Left renal cortex interstitium (tissue), 4 donors: ENCODE results near the gene ARHGAP23. TPM values are rescaled to one million over a fixed set of nuclear protein-coding genes. Genes with fewer than 3 reads are reported as not detected.
"Not testable (repeated sequence)": the region's sequence is repeated elsewhere in the genome, so short reads cannot be mapped to it uniquely, and the experiment has no call there.

Source experiments
- DNase-seq, 4 donors: peaks; one replicate each; pipeline ENCODE4 v3.0.0-alpha.2; 2013; ENCODE audit warnings: low read depth in 4 of 4, low spot score in 2 of 4, missing footprints in 1 of 4
- polyA plus RNA-seq, 4 donors: library from polyadenylated mRNA; unstranded; fragments of 120-200 nt; gene quantifications; one replicate each; pipeline ENCODE4 v1.2.1, GENCODE V29; 2013; ENCODE audit not compliant: insufficient read length in 4 of 4

Gene ARHGAP23
- polyA plus RNA-seq, 4 donors = 54.4 to 70.4 (median 63.1) TPM

DNA sequence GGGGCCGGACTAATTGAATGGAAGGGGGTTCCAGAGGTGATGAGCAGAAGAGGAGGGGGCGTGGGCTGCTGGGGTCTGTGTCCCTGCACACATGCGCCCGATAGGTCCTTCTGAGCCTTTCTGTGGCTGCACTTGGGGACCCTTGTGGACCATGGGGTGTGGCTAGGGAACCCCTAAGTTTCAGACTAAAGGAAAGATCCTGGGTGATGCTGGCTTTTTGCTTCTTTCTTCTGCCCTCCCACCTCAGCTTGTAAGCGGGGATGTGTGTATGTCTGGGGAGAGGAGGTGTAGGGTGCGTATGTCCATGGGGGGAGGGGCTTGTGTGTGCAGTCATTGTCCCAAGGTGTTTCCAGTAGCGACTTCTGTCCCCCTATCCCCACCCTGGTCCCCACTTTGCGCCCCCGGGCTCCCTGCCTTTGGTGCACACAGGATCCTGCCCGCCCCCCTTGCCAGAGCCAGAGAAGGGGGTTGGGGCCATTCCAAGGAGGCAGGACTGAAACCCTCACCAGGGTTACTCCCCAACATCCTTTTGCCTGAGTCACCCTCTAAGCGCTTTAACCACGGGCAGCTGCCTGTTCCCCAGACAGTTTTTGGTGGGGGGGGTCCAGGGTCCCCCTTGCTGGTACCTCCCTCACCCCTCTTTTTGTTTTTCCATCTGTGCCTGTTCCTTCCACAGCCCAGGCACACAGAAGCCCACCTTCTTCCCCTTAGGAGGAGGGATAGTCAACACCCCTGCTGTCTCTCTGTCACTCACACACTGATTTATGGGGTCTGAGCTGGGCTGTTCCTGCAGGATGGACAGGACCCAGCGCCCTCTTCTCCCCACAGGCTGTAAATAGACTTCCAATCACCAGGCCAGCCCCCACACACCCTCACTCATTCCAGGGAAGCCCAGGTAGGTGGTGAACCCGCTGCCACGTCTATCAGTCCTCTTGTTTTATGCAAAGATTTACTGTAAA lies 83.2 kb downstream of the ARHGAP23 start:
- no peak for DNase-seq

DNA sequence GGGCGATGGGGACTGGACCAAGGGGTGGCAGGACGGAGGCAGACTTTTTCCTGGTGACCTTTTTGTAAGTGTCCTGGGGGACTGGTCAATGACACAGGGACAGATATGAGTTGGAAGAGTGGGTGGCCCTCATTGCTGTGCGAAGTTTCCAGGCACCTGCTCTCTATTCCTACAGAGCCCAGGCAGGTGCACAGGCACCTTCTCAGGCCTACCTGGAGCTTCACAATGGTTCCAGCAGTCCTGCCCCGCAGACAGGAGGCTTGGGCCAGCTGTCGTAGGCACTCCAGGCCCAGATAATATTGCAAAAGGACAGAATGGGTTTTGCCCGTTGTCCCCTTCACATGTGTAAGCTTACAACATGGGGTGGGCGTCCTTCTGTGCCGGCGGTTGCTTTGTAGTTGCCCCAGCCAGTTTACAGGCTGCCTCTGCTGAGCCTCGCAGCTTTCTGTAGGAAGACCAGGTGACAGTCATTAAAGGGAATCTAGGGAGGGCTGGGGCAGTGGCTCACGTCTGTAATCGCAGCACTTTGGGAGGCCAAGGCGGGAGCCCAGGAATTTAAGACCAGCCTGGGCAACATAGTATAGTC lies 84.3 kb downstream of the ARHGAP23 start:
- DNase-seq = no peak

DNA sequence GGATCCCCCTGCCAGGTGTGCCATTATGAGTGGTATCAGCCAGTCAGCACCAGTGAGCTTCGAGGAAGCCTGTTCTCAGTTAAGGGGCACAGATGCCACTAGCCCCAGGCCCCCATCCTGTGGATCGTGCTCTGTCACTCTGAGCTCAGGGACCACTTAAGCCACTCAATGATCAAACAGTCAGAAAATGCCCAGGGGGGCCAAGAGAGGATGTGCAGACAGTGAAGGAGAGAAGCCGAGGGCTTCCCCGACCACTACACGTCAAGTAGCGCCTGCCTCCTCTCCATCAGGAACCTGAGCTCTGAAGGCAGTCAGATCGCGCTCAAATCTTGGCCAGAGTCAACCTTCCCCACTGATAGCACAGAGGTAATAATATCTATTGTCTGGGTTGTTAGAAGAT lies 98.3 kb downstream of the ARHGAP23 start:
- DNase-seq = not testable (repeated sequence)

DNA sequence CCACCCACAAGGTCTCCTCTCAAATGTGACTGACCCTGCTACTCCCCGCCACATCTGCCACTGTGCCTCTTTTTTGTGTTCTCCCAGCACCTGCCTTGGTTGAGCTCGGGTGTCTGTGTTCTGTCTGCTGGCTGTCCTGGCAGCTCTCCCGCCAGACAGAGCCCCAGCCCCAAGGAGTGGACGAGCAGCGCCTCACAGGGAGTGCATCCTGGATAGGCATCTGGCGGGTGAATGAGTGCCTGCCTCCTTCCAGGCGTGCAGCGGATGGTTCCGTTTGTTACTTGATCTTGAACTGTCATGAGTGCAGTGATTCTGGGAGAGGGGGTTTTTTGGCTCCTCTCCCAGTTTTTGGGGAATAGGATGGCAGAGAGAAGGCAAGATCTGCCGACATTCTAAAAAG lies 99.9 kb downstream of the ARHGAP23 start:
- not testable (repeated sequence) for DNase-seq

DNA sequence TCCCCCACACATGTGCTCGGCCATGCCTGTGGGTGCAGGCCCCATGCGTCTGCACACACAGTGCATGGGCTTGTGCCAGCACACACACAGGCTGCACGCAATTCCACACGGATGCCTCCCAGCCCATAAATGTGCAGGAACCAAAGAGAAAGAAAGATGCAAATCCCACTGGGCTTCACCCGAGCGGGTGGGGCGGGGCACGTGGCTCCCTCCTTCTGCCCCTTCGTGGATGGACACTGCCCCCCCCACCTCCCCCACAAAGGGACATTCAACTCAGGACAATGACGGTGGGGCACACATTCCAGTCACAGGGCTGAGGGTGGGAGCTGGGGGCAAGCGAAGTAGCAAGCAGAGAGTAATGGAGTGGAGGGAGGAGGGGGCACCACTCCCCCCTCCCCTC lies 102.6 kb downstream of the ARHGAP23 start:
- not testable (repeated sequence) for DNase-seq

DNA sequence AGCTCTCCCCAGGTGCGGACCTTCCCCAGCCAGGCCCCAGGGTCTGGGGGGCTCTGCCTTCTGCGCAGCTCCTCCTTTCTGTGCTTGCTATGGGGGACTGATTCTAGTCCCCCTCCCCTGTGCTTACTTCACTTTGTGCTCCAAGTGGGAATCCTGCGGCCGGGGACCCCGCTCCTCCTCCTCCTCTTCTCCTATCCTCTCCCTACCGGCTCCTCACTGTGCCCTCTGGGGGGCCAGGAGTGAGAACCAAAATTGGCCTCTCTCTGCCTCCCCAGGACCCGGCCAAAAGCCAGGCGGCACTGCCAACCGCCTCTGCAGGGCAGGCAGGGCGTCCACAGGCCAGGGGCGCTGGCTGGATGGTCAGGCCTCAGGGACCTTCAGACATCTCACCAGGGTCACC lies 103.5 kb downstream of the ARHGAP23 start:
- DNase-seq = not testable (repeated sequence)

DNA sequence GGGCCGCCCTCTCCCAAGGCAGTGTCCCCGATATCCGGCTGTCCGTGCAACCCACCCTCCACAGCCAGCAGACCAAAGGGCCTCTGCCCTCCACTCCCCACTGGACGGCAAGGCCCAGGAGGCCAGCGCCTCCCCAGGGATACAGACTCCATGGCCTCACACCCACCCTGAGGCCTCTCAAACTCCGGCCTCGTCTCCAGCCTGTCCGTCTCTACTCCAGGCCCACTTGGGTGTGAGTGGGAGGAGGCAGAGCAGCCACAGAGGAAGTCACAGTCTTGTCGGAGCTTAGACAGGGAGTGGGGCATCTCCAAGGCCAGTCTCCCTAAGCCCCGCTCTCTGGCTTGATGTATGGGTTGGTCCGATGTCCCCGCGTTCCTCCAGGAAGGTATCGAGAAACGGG lies 104.2 kb downstream of the ARHGAP23 start:
- no peak for DNase-seq

DNA sequence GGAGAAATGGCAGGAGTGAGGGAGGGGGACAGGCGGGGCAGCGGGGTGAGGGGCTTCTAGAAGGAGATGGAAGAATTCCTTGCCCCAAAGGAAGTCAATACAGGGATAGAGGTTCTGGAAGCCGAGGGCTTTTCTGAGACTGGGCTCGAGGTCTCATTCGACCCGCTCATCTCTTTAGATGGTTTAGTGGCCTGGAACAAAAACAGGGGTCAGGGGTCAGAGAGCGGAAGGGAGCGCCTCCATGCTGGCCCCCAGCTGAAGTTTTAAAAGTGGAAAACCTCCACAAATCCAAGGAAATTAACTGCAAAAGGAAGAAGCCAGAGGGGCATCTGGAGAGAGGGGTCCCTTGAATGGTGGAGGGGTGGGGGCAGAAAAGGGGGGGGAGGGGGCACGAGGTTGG lies 105.0 kb downstream of the ARHGAP23 start:
- no peak for DNase-seq

DNA sequence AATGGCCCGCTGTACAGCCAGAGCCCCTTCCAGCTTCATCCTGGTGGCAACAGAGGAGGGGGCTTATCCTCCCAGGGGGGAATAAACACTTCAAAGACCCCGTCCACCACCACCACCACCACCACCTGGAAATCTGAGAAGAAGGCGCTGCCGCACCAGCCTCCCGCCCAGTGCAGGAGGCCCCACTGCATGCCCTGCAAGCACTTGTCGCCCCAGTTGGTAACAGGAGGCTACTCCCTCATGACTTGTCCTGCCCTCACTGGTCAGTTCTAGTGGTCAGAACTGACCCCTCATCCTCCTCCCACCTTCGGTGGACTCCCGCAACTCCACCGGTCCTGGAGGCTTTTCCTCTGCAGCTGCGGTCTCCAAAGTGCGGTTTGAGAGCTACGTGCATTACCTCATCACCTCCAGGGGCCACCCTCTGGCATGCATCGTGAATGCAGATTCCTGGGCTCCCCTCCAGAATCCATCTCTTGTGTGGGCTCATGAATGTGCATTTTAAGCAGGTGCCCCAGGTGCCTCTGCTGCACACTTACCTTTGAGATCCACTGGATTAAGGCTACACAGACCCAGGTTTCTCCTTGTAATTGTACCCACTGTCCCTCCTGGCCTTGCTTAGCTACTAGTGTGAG lies 105.7 kb downstream of the ARHGAP23 start:
- no peak for DNase-seq

DNA sequence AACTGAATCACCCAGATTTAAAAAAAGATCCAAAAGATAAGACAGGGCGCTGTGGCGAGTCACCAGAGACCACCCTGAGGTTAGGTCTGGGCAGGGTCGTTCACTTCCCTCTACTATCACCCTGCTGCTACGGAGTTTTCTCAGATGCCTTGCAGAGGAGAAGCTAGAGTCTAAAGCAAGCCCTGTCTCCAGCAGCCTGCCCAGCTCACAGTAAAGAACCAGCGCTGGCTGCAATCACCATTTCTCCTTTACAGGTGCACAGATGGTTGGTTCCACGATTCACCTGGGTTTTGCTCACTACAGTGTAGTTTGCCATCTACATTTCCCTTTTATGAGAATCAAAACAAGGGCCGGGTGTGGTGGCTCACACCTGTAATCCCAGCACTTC lies 106.2 kb downstream of the ARHGAP23 start:
- DNase-seq = no peak

DNA sequence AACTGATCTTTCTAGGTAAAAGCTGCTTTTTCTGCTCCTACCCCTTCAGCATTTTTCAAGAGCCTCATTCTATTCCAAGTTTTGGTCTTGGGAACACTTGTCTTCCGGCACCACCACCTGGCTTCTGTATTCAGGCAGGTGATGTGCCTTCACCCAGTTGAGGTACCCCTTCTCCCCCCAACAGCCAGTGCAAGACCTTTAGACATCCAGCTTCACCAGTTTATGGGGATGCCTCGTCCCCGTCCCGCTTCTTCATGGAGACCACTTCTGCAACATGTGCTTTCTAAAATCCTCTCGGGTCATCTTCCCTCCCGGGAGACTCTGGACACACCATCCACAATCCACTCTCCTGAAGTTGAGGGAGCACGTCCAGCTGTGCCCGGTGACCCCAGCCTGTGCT lies 107.6 kb downstream of the ARHGAP23 start:
- no peak for DNase-seq

DNA sequence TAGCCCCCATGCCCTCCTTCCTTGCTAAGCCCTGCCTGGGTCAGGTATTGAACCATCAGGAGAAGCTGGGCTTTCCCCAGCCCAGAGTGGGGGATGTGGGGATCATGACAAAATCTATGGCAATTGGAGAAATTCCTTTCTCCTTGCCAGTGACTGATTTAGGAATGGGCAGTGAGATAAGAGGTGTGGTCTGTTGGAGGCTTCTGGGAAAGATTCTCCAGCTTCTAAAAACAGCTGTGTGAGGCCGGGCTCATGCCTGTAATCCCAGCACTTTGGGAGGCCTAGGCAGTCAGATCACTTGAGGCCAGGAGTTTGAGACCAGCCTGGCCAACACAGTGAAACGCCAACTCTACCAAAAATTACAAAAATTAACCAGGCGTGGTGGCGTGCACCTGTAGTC lies 108.4 kb downstream of the ARHGAP23 start:
- DNase-seq = no peak

DNA sequence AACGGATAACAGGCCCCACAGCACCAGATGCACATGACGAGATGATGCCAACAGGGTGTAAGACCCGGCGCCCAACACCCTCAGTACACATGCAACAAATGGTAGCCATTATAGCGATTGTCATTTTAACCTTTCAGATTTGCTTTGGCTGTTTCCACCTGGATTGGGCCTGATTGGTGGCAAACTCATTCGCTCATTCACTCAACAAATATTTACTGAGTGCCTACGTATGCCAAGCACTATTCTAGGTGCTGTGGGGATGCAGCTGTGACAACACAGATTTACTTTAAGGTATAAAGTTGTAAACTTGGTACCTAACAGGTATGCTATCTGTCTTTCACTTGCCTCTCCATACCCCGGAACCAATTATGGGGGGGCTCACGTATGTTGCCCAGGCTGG lies 110.6 kb downstream of the ARHGAP23 start:
- no peak for DNase-seq

DNA sequence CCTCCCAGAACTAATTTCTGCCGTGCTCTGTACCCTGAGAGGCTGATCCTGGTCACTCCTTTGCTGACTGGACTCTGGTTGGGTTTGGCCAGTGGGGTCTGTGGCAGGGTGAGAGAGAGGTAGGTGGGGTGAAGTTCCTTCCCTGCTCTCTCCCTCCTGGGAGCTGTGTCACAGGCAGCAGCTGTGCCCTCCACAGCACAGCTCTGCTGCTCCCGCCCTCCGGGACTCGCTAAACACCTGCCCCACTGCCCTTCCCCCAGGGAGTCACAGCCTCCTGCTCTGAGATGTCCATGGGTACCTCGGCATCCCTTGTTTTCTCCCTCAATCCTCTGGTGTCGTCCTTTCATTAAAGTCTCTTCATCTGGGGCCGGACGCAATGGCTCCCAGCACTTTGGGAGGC lies 111.1 kb downstream of the ARHGAP23 start:
- no peak for DNase-seq

DNA sequence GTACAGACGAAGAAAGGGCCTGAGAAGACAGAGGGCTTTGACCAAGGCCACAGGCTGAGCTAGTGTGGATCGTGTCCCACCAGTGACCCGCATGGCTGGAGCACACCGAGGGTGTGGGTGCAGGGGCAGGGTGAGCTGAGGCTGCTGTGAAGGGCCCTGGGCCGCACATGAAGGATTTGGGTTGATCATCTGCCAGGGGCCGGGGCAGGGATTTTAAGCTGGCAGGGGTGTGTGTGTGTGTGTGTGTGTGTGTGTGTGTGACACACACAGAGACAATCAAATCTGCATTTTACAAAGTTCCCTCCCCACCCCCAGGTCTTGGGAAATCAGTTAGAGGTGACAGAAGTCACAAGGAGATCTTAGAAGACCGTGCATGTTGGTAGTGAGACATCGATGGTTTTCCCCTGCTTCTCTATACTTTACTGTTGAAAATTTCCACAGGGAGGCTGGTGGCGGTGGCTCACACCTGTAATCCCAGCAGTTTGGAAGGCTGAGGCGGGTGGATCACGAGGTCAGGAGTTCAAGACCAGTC lies 112.3 kb downstream of the ARHGAP23 start:
- DNase-seq = no peak

DNA sequence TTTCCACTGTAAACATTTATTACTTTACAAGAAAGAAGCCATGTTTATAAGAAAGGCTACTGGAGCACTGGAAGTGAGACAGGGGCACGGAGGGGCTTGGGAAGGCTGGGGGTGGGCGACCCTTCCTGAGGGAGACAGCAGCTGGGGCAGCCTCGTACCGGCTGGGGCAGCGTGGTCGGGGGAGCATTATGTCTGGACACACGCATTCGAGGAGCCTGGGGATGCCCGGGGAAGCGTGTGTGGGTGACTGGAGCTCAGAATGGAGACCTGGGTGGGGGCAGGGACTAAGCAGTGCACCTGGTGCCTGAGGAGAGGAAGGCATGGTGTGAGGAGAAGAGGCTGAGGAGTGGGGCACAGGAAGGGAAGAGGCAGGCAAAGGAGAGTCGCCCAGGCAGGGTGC lies 113.0 kb downstream of the ARHGAP23 start:
- DNase-seq = no peak

DNA sequence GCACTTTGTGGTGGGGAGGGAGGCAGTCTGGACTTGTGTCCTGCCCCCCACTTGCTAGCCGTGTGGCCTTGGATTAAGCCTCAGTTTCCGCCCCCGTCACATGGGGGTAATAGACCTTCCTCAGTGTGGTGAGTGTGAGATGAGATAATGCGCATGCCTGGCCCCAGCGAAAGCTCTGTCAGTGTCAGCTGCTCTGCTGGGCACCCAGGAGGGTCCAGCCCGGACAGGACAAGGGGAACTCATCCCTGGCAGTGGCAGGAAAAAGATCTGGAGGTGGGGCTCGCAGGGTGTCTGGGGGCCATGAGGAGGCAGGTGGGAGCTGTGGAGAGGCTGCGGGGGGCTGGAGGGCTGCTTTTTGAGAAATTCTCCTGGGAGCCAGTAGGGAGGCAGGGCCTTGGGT lies 114.0 kb downstream of the ARHGAP23 start:
- DNase-seq = no peak

DNA sequence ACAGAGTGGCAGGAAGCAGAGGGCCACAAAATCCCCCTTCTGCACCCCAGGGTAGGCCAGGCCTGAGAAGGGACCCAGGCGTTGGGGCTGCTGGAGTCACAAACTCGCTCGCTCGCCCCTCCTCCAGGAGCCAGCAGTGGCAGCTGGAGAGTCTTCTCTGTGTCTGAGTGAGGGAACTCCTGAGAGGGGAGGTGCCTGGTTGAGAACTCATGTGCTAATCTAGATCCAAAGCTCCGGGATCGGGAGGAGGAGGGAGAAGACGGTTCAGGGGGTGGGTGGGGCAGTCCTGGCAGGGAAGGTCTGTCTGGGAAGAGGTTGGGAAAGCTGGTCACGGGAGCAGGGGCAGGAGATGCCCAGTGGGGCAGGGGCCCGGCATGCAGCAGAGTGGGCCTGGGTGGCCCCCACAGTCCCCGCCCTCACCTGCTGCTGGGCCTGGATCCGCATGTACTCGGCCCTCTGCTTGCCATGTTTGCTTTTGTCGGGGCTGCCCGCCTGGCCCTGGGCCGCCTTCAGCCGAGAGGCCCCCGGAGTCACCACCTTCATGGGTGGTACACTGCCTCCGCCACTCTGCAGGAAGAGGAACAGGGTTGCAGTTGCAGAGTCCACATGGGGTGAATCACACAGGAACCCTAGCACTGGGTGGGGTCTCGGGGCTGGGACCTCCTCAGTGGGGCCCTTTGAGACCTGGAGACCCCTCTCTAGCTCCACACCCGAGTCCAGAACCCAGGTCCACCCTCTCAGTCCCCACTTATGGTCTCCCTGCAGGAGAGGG lies 115.3 kb downstream of the ARHGAP23 start:
- no peak for DNase-seq

DNA sequence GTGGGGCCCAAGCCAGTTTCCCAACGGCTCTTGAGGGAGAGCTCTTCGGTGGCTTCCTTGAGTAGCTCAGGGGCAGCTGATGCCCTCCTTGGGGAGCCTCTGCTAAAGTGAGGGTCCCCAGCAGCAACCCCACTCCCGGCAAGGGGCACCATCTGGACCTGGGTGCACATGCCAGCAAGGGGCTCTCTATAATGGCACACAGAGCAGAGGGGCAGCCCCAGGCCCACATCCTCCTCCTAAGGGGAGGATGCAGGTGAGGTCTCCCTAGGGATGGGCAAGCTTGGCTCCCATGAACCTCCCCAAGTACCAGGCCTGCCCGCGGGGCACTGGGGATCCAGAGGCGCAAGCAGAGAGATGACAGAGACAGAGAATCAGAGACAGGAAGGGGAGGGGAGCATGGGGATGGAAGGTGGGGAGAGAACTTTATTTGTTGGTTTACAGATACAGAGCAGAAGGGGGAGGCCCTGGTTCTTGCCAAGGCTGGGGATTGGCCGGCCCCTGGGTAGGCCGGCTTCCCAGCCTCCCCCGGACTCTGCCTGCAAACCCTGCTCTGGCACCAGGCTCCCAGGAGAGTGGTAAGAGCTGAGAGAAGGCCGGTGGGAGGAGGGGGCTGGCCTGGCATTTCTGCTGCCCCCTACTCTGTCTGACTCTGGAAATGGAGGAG lies 116.0 kb downstream of the ARHGAP23 start:
- DNase-seq = no peak

DNA sequence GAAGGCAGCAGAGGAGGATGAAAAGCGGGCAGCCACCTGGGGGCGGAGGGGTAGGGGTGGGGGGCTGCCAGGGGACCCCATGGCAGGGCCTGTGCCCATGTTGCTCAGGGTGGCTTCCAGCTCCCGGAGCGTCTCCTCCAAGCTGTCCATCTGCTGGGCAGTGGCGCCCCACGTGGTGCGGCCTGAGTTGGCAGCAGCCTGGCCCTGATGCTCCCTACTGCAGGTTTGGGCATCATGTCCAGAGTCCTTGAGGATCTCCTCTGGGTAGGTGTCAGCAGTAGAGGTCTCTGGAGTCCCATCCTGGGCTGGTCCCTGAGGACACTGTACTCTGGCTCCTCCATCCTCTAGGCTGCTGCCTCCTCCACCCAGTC lies 116.6 kb downstream of the ARHGAP23 start:
- DNase-seq = no peak
